ENCODE measurements around the gene KIF18A. TPM values are rescaled to one million over a fixed set of nuclear protein-coding genes. Genes with fewer than 3 reads are reported as not detected.

KIF18A gene
- total and polyA plus RNA-seq, 9 of the 15 experiments (the other 6 are each of a cell fraction or from before 2014, with no cell fraction given) = 15.1 to 36.1 (median 24.3) TPM

DNA sequence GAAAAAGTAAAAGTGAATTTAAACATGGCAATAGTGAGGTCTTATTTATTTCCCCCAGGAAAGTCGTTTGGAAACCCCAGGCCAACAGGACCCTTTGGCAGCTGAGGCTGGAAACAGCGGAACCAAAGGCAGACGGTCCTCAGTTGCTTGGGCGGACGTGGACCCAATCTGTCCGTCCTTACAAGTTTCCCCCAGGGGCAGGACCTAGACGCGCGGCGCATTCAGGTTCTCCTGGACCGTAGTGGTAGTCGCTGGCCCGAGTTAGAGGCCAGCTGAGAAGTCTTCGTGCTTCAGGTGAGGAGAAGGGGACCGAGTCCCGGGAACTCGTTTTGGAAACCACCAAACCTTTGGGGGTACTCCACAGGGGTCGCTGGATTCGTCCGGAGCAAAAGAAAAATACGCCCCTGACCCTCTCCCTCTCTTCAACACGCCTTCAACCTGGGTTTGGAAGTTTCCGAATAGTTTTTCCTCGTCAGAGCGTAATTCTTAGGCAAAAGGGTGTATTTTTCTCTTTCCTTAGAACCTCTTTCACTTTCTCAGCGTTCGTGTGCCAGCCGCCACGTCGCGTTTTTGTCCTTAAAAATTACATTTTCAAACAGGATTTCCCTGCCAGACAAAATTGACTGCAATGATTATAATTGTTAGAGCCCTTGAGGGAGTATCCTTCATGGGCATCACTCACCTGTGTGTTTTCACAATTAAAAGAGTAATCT, 2.3 kb upstream of the KIF18A start (continued):
- TF ChIP-seq, protein P1, sequence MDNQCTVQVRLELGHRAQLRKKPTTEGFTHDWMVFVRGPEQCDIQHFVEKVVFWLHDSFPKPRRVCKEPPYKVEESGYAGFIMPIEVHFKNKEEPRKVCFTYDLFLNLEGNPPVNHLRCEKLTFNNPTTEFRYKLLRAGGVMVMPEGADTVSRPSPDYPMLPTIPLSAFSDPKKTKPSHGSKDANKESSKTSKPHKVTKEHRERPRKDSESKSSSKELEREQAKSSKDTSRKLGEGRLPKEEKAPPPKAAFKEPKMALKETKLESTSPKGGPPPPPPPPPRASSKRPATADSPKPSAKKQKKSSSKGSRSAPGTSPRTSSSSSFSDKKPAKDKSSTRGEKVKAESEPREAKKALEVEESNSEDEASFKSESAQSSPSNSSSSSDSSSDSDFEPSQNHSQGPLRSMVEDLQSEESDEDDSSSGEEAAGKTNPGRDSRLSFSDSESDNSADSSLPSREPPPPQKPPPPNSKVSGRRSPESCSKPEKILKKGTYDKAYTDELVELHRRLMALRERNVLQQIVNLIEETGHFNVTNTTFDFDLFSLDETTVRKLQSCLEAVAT (IDR thresholded peaks at IDR 0.05) = peak in 1 of 2 experiments; percentile 64; a peak in 1 of 4 replicates
- TF ChIP-seq ZNF586 (CRISPR knock-in tag; conservative IDR thresholded peaks at IDR 0.05) (no peak), ZKSCAN3 (CRISPR knock-in tag; IDR thresholded peaks at IDR 0.05) (no peak), ZNF76 (CRISPR knock-in tag; IDR thresholded peaks at IDR 0.05; ENCODE audit: borderline replicate concordance) (no peak), GATAD2A (IDR thresholded peaks at IDR 0.05) (peak; percentile 77; the same call in 1 of the 2 replicates), ZNF75A (CRISPR knock-in tag; IDR thresholded peaks at IDR 0.05) (no peak), MAFK (IDR thresholded peaks at IDR 0.05; ENCODE audit: low read length) (peak; percentile 21; the same call in 1 of the 2 replicates), CEBPB (tag; IDR thresholded peaks at IDR 0.05) (no peak), HSF4 (CRISPR knock-in tag; IDR thresholded peaks at IDR 0.05; ENCODE audit: borderline replicate concordance) (no peak), POLR2A (conservative IDR thresholded peaks at IDR 0.05) (peak; percentile 86), MIER1 (IDR thresholded peaks at IDR 0.05; ENCODE audit: low read depth) (no peak)
- TF ChIP-seq, protein P2, sequence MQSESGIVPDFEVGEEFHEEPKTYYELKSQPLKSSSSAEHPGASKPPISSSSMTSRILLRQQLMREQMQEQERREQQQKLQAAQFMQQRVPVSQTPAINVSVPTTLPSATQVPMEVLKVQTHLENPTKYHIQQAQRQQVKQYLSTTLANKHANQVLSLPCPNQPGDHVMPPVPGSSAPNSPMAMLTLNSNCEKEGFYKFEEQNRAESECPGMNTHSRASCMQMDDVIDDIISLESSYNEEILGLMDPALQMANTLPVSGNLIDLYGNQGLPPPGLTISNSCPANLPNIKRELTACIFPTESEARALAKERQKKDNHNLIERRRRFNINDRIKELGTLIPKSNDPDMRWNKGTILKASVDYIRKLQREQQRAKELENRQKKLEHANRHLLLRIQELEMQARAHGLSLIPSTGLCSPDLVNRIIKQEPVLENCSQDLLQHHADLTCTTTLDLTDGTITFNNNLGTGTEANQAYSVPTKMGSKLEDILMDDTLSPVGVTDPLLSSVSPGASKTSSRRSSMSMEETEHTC (IDR thresholded peaks at IDR 0.05) = no peak
- TF ChIP-seq, protein P3, sequence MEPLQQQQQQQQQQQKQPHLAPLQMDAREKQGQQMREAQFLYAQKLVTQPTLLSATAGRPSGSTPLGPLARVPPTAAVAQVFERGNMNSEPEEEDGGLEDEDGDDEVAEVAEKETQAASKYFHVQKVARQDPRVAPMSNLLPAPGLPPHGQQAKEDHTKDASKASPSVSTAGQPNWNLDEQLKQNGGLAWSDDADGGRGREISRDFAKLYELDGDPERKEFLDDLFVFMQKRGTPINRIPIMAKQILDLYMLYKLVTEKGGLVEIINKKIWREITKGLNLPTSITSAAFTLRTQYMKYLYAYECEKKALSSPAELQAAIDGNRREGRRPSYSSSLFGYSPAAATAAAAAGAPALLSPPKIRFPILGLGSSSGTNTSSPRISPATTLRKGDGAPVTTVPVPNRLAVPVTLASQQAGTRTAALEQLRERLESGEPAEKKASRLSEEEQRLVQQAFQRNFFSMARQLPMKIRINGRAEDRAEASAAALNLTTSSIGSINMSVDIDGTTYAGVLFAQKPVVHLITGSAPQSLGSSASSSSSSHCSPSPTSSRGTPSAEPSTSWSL (CRISPR knock-in tag; IDR thresholded peaks at IDR 0.05; ENCODE audit: borderline replicate concordance) = no peak
- TF ChIP-seq, protein P4, sequence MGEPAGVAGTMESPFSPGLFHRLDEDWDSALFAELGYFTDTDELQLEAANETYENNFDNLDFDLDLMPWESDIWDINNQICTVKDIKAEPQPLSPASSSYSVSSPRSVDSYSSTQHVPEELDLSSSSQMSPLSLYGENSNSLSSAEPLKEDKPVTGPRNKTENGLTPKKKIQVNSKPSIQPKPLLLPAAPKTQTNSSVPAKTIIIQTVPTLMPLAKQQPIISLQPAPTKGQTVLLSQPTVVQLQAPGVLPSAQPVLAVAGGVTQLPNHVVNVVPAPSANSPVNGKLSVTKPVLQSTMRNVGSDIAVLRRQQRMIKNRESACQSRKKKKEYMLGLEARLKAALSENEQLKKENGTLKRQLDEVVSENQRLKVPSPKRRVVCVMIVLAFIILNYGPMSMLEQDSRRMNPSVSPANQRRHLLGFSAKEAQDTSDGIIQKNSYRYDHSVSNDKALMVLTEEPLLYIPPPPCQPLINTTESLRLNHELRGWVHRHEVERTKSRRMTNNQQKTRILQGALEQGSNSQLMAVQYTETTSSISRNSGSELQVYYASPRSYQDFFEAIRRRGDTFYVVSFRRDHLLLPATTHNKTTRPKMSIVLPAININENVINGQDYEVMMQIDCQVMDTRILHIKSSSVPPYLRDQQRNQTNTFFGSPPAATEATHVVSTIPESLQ (CRISPR knock-in tag; IDR thresholded peaks at IDR 0.05) = no peak
- TF ChIP-seq, protein P5, sequence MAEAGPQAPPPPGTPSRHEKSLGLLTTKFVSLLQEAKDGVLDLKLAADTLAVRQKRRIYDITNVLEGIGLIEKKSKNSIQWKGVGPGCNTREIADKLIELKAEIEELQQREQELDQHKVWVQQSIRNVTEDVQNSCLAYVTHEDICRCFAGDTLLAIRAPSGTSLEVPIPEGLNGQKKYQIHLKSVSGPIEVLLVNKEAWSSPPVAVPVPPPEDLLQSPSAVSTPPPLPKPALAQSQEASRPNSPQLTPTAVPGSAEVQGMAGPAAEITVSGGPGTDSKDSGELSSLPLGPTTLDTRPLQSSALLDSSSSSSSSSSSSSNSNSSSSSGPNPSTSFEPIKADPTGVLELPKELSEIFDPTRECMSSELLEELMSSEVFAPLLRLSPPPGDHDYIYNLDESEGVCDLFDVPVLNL (CRISPR knock-in tag; IDR thresholded peaks at IDR 0.05; ENCODE audit: low read depth) = no peak
- TF ChIP-seq, protein P6, sequence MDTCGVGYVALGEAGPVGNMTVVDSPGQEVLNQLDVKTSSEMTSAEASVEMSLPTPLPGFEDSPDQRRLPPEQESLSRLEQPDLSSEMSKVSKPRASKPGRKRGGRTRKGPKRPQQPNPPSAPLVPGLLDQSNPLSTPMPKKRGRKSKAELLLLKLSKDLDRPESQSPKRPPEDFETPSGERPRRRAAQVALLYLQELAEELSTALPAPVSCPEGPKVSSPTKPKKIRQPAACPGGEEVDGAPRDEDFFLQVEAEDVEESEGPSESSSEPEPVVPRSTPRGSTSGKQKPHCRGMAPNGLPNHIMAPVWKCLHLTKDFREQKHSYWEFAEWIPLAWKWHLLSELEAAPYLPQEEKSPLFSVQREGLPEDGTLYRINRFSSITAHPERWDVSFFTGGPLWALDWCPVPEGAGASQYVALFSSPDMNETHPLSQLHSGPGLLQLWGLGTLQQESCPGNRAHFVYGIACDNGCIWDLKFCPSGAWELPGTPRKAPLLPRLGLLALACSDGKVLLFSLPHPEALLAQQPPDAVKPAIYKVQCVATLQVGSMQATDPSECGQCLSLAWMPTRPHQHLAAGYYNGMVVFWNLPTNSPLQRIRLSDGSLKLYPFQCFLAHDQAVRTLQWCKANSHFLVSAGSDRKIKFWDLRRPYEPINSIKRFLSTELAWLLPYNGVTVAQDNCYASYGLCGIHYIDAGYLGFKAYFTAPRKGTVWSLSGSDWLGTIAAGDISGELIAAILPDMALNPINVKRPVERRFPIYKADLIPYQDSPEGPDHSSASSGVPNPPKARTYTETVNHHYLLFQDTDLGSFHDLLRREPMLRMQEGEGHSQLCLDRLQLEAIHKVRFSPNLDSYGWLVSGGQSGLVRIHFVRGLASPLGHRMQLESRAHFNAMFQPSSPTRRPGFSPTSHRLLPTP (IDR thresholded peaks at IDR 0.05; ENCODE audit: borderline replicate concordance, extremely low read depth, insufficient read length) = no peak

Measured in K562 (cell line).